ENCODE data around the gene POLR2L. TPM values are rescaled to one million over a fixed set of nuclear protein-coding genes. Genes with fewer than 3 reads are reported as not detected.

Gene POLR2L
- total RNA-seq, 1 donor from 2014 or later: 64.4 TPM

GRCh38 chr11:826836-827145 is 15.5 kb downstream of the POLR2L start:
- DNase-seq: no peak

- DNase-seq: no peak
Measured at GRCh38 chr11:826227-826621, 16.1 kb downstream of the POLR2L start.

- no peak for DNase-seq
Measured at GRCh38 chr11:825366-826226, 16.7 kb downstream of the POLR2L start.

GRCh38 chr11:824942-825341 is 17.4 kb downstream of the POLR2L start:
- DNase-seq: no peak

GRCh38 chr11:824292-824880 is 17.9 kb downstream of the POLR2L start:
- DNase-seq: no peak

- DNase-seq: no peak
Measured at GRCh38 chr11:823441-824291, 18.7 kb downstream of the POLR2L start.

- no peak for DNase-seq
Measured at GRCh38 chr11:821512-822371, 20.6 kb downstream of the POLR2L start.

GRCh38 chr11:820655-821511 is 21.4 kb downstream of the POLR2L start:
- no peak for DNase-seq

- DNase-seq: no peak
Measured at GRCh38 chr11:819943-820649, 22.2 kb downstream of the POLR2L start.

- peak; percentile 67 for DNase-seq
Measured at GRCh38 chr11:819129-819931, 23.0 kb downstream of the POLR2L start.

GRCh38 chr11:818396-819128 is 23.8 kb downstream of the POLR2L start, which contains the start of gene PNPLA2:
PNPLA2 (plus strand) TSS chr11:818914; CDS start chr11:819719, 805 bp downstream.
- DNase-seq: no peak

GRCh38 chr11:816433-816779 is 25.9 kb downstream of the POLR2L start:
- no peak for DNase-seq

- no peak for DNase-seq
Measured at GRCh38 chr11:815675-816432, 26.5 kb downstream of the POLR2L start.

- no peak for DNase-seq
Measured at GRCh38 chr11:813456-814096, 28.8 kb downstream of the POLR2L start.

- no peak for DNase-seq
Measured at GRCh38 chr11:813072-813455, 29.3 kb downstream of the POLR2L start.

- DNase-seq: no peak
Measured at GRCh38 chr11:812390-812789, 29.9 kb downstream of the POLR2L start.

GRCh38 chr11:811446-812245 is 30.7 kb downstream of the POLR2L start:
- no peak for DNase-seq
